GM19455 (cell line): ENCODE data around the gene PTPRN2.

Experiments used
- ATAC-seq: cut with Tn5 transposase; IDR thresholded peaks from one replicate; pipeline ENCODE4 v1.9.1; 2021; ENCODE audit not compliant: unreplicated experiment

The PTPRN2 gene

DNA sequence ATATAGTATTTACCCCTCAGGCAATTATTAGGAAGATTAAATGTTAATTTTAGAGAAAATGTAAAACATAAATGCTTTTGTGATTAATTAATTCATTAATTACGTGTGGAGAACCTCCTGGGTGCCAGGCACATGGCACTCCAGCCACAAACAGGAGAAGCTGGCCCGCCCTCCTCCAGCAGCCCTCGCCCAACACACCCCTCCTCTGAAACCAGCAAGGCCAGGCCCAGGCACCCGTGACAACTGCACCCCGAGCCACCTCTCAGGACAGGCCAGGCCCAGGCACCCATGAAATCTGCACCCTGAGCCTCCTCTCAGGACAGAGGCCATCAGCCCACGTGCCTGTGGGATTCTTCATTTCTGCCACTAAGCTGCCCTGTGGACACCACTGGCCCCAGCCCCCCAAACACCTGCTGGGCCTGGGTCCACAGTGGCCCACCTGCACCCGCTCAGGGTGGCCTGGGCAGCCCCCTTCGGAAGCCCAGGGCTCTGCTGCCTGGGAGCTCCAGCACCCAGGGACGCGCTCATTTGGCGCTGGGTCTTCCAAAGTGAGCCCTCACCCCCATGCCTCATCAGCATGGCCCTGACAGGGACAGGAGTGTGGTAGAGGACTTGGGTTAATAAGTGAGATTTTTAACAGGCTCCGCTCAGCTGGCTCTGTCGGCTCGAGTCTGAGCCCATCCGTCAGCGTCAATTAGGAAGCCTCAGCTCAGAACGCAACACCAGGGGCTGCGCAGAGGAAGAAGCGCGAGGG lies 768.7 kb downstream of the PTPRN2 start:
- ATAC-seq = no peak

DNA sequence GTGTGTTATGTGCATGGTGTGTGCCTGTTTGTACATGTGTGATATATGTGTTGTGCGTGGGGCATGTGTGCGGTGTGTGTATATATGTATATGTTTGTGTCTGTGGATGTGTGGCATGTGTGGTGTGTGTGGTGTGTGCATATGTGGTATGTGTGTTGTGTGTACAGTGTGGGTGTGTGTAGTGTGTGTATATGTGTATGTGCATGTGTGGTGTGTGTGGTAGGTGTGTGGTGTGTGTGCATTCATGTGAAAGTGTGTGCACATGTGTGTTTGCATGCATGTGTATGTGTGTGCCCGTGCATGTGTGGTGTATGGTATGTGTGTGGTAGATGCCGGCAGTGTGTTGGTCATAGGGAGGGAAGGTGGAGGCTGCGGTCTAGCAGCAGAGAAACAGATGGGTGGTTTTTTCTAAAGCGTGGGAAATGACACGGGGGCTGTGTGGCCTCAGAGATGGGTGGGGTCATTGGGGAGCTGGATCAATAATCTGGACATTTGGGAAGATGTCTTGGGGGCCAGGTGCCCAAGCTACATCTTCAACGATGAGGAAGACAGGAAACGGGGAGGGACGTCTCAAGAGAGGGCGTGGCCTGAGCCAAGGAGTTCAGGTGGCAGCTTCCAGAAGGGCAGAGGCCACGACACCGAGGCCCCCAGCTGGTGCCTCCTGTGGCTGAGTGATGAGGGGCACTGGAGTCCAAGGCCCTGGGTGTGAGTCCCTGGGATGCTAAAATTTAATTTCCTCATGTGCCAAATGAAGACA lies 769.5 kb downstream of the PTPRN2 start:
- no peak for ATAC-seq

DNA sequence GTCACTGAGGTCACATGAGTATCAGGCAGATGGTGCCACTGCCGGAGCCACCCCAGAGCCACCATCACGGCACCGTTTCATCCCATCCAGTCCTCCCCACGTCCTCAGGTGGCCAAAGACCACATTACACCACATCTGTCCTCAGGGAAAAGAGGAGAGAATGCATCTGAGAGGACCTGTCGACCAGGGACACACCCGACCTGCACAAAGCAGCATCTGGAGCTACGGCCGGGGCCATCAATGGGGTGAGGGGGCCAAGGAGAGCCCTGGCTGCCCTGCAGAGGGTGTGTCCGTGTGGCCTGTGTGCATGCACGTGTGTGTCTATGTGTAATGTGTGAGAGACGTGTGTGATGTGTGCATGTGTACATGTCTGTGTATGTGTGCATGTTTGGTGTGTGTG lies 770.2 kb downstream of the PTPRN2 start:
- ATAC-seq = no peak

DNA sequence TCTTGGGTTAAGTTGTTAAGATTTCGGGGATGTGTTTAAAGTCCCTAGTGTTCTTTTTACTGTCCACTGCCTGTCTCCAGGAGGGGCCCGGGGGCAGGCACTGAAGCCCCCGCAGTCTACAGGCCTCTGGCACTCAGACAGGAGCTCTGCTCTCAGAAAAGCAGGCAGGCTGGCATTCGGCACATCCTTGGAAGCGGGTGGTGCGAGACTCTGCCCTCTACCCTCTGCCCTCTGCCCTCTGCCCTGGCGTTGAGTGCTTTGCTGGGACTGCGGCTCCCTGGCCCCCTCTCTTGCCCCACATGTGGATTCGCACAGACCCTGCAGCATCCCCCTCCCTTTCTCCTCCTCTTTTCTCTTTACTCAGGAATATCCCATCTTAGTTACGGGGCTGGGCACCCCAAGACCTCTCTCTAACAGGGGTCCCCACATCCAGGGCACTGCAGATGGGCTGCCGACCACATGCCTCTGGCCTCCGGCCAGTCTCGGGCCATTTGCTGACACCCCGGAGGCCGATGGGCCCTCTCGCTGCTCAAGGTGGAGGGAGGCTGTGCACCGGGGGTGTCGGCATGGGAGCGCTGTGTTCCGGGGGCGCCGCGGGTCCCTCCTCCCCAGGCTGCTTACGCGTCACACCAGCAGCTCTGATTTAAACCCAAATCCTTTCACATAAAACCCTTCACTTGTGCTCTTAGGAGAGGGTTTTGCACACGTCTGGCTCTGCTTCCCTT lies 770.9 kb downstream of the PTPRN2 start:
- ATAC-seq = no peak

DNA sequence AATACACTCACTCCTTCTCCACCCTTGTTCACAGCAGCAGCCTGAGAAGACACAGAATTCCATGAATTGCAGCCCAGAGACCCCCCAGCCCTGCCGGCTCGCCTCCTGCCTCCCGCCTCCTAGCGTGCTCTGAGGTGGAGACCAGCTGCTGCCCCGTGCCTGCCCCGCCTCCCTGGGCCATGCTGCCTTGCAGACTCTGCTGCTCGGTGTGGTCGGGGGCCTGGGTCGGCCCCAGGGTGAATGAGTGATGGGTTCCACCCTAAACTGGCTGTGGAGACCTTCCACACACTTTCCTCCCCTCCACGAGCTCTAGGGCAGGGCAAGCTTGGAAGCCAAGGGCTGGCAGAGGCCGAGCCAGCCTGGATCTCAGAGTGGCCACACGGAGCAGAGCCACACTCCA lies 771.5 kb downstream of the PTPRN2 start:
- ATAC-seq = no peak

DNA sequence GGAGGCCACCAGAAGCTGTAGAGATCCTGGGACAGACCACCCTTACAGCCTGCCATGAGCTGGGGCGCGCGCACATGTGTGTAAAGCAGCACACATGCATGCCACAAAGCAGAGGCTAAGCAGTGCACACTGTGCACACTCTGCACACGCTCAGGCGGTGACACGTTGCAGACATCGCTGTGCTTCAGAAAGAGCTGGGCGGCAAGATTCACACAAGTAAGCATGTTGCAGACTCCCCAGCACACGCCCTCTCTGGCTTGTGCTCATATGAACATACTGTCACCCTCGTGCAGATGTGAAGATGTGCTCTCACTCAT lies 772.0 kb downstream of the PTPRN2 start:
- no peak for ATAC-seq

DNA sequence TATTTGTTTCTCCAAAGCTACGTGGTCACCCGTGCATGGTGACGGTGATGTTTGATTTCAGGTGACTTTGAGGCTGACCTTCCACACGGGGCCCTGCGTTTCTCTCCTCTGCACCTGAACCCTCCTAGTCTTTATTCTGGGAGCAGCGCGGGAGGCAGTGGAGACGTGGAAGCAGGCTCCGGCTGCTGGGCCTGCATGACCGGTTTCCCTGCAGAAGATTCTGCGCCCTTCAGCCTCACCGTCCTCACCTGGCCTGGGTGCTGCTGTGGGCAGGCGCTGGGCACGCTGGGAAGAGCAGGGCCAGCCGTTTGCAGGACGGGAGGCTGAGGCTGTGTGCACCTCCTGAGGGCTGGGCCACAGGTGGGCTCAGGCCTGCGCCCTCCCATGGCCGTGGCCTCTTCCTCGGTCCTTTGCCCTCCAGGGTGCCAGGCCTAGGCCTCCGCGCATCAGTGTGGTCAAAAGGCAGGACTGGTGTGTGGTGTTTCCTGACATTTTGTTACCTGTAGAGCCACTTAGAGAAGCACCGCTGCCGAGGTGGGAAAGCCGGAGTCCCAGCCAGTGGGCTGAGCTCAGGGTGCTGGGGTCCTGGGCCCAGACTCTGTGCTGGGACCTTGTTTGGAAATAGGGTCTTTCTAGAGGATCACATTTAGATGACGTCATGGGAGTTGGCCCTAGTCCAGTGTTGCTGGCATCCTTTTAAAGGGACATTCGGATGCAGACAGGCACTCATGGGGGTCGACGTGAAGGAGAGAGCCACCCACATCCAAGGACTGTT lies 772.5 kb downstream of the PTPRN2 start:
- ATAC-seq = no peak

DNA sequence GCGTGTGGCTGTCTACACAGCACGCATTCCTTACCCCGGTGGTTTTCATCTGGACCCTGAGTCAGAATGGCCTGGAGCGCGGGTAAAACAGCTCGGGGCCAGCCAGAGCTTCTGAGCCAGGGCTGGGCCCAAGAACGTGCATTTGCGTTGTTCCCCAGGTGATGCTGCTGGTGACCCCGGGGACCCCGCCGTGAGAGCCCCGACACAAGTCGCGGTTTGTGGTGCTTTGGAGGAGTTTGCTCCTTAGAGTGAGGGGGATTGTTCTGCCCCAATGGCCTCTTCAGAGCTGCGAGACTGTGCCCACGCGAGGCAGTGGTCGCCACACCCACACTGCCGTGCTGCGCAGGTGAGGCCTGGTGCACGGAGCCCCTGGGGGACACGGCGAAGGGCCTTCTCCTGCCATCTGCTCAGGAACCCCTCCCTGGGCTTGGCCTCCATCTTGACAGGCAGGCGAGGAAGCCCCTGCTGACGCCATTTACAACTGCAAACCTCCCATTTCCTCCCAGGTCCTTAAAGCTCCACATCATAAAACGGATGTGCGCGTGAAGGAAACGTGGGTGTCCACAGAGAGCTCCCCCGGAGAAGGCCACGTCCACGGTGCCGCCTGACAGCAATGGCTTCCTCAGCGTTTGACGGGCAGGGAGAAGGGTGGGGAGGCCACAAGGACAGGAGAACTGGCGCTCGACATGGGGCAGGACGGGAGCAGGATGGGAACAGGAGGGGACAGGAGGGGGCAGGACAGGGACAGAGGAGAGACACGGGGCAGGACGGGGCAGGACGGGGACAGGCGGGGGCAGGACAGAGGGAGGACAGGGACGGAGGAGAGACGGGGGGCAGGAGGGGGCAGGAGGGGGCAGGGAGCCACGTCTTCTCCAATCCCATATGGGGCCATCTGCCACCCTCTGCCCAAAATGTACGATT lies 773.6 kb downstream of the PTPRN2 start:
- no peak for ATAC-seq

DNA sequence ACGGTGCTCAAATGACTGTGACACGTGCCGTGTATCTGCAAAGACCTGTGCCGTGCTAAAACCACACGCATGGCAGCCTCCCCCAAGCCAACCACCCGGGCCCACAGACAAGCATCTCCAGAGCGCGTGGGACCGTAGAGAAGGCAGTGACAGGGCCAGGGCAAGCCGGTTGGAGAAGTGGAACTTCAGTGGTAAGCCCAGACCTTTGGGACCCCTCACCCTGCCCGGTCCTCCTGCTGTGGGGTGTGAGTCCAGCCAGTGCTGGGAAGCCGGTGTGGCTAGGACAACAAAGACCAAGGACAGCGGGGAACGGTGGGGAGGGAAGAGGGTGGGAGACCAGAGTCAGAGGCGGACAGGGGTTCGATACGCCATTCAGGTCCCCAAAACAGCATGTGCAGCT lies 774.6 kb downstream of the PTPRN2 start:
- ATAC-seq = no peak

DNA sequence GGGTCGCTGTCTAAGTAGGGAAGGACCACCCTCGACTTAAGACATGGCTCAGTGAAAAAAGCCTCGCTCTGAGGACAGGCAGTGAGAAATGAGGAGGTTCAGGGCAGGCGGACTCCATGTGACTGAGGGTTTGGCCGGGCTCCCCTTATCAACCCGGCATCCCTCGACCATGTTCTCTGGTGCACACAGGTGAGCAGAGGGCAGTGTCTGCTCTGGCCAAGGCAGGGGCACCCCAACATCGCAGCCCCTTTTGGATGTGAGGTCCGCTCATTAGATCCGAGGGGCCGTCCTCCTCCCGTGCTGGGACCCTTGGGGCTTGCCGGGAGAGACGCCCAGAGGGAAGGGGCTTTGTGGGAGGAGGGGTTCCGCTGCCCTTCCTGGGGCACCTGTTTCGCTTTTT lies 775.7 kb downstream of the PTPRN2 start:
- no peak for ATAC-seq

DNA sequence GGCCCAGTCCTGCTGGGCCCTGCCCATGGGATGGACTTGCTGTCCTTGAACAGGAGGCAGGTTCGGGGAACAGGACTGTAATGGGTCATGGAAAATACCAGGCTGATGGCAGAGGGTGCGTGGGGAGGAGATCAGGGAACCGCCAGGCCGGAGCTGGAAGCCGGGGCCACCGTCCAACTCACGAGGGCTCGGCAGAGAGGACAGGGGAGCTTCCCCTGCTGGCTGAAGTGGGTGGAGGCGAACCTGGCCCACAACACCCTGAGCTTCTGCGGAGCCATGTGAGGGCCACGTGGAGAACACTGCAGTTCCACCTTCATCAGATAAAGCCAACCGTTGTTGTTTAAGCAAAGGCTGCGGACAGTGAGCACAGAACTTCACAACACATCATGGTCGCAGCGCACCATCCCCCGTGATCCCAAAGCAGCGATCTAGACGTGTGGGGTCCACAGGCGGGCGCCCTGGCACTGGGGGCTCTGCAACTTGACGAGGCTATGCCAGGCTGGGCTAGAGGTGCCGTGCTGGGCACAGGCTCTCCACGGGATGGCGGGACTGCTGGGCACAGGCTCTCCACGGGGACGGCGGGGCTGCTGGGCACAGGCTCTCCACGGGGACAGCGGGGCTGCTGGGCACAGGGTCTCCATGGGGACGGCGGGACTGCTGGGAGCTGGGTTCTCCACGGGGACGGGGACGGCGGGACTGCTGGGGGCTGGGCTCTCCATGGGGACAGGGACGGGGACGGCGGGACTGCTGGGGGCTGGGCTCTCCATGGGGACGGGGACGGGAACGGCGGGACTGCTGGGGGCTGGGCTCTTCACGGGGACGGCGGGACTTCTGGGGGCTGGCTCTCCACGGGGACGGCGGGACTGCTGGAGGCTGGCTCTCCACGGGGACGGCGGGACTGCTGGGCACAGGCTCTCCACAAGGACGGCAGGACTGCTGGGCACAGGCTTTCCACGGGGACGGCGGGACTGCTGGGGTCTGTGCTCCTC lies 777.5 kb downstream of the PTPRN2 start:
- ATAC-seq = no peak

DNA sequence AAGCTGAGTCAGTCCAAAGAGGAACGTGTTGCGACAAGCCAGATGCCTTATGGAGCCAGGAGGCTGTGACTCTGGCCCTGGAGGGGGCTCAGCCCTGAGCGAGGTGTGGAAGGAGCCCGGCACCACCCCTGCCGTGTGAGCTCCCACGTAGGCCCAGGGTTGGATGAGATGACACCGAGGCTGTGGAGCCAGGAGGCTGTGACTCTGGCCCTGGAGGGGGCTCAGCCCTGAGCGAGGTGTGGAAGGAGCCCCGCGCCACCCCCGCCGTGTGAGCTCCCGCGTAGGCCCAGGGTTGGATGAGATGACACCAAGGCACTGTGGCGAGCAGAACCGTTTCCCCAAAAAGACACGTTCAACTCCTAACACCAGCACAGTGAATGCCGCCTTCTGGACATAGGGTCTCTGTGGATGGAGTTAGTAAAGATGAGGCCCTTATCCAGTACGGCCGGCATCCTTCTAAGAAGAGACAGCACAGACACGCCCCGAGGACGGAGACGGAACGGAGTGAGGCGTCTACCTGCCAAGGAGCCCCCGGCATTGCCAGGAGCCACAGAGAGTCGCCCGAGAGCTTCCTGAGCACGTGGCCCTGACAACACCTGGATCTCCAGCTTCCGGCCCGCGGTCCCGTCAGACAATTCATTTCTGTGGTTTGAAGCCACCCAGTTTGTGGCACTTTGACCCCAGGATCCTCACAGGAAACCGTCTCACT lies 778.3 kb downstream of the PTPRN2 start:
- ATAC-seq = no peak

DNA sequence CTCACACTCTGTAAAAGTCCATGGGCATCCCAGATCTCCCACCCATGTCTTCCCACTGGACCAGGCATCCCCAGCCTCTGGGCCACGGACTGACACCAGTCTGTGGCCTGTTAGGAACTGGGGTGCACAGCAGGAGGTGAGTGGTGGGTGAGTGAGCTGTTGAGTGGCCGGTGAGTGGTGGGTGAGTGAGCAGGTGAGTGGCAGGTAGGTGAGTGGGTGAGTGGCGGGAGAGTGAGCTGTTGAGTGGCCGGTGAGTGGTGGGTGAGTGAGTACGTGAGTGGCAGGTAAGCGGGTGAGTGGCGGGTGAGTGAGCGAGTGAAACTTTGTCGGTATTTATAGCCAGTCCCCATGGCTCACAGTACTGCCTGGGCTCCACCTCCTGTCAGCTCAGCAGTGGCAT lies 779.6 kb downstream of the PTPRN2 start:
- no peak for ATAC-seq

DNA sequence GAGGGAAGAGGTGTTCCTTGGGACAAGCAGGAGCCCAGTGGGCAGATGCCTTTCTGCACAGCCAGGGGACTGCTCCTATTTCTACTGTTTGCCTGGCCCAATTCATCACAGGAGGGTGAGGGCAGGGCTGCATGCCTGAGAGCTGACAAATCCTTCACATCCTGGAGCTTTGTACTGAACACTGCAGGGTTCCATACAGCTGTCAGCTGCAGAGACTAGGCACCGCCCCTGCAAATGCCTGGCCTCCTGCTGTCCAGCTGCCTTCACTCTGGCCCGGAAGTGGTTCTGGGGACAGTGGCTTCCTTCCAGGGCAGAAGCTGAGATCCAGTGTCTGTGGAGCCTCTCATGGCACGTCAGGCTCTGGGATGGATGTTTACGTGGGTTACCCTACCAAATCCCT lies 780.1 kb downstream of the PTPRN2 start:
- no peak for ATAC-seq

DNA sequence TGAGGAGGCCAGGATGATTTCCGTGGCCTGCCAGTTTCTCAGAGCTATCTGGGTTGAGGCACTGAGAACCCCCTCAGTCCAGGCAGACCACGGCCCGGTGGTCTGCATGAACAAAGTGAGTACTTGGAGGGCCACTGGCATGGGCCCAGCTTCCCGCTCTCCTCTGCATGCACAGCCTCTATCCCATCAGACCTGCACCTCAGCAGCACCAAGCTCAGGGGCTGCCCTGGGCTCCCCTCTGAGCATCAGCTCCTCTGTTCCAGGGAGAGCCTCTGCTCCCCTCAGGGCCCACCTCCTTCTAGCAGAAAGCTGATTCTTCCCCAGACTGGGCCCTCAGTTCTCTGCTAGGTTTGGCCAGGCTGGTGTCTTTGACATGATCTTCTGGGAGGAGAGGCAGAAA lies 780.9 kb downstream of the PTPRN2 start:
- no peak for ATAC-seq

DNA sequence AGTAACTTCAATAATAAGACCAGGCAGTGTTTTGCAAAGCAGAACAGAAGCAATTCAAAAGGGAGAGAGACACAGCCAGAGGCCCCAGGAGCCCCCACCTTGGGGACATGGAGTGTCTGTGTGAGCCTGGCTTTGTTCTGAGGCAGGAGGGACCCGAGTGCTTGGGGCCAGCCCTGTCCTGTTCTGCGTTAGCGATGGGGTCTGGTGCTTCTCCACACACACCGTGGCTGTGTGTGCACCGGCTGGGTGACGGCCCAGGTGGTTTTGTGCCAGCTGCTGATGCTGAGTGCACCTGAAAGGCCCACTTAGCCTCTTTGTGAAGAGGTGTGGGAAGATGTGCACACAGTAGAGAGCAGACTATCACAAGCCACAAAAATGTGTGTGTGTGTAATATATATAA lies 781.9 kb downstream of the PTPRN2 start:
- no peak for ATAC-seq

DNA sequence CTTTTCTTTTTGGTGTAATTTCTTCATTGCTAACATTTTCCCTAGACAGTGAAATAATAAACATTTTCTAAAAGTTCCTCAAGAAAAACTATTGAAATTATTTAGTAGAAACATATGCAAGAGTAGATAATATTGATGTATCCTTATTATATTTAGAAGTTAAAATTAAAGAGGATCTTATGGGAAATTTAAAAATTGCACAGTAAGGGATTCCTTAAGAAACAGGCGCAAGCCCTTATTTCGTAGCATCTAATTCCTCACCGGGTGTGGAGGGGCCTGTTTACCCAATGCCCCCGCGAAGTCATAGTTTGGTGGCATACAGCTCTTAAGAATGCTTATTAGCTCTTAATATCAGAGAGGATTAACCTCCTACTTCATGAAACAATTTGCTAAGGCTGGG lies 783.7 kb downstream of the PTPRN2 start:
- no peak for ATAC-seq

DNA sequence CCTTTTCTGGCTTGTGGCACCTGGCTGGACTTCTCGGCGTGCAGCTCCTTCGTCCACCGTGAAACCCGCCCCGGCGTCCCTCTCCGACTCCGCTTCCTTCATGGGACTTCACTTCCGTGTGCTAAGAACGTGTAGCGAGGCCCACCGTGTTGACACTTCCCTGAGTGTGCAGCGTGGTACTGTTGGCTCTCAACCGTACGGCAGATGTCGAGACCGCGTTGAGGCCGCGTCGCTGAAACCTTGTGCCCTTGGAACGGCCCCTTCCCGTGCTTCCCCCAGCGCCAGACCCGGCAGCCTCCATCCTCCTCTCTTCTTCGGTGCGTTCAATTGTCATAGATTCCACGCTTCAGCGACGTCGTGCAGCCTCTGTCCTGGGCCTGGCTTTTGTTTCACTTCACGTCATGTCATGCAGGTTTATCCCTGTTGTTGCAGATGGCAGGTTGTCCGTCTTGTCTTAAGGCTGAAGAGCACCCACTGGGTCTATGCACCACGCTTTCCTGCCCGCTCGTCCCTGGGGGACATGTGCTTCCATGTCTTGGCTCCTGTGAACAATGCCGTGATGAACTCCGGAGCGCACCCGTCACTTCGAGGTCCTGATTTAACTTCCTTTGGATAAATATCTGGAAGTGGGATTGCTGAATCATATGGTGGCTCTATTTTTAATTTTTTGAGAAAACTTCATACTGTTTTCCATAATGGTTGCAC lies 785.5 kb downstream of the PTPRN2 start:
- ATAC-seq = no peak
